ENCODE data around the gene SLC25A53. TPM values are rescaled to one million over a fixed set of nuclear protein-coding genes. Genes with fewer than 3 reads are reported as not detected.
A peak's percentile ranks its signal among the peaks of the same experiment; 100 is the strongest.

SLC25A53 gene
- total RNA-seq, 4 donors from 2014 or later: 23.9 to 28.8 (median 24.8) TPM

- Histone ChIP-seq H3K9me3 (no peaks in the 10 kb centered on the region), H3K4me3 (no peak overlapping the region), H3K36me3 (peaks cover 0 to 22% (median 4%) of the 10 kb centered on the region in 4 donors), H3K27ac (replicated peaks in 1 of 4) (no peak overlapping the region), H3K4me1 (no peaks in the 10 kb centered on the region), H3K27me3 (no peaks in the 10 kb centered on the region)
- intact Hi-C loops (cut with DNase I): no loop called here
- WGBS: 57% methylated on average over 2 of the region's 2 CpGs
- TF ChIP-seq POLR2AphosphoS5 (IDR thresholded peaks at IDR 0.05): no peak
- TF ChIP-seq, protein P1, sequence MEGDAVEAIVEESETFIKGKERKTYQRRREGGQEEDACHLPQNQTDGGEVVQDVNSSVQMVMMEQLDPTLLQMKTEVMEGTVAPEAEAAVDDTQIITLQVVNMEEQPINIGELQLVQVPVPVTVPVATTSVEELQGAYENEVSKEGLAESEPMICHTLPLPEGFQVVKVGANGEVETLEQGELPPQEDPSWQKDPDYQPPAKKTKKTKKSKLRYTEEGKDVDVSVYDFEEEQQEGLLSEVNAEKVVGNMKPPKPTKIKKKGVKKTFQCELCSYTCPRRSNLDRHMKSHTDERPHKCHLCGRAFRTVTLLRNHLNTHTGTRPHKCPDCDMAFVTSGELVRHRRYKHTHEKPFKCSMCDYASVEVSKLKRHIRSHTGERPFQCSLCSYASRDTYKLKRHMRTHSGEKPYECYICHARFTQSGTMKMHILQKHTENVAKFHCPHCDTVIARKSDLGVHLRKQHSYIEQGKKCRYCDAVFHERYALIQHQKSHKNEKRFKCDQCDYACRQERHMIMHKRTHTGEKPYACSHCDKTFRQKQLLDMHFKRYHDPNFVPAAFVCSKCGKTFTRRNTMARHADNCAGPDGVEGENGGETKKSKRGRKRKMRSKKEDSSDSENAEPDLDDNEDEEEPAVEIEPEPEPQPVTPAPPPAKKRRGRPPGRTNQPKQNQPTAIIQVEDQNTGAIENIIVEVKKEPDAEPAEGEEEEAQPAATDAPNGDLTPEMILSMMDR (IDR thresholded peaks at IDR 0.05): no peak
- no peak for TF ChIP-seq POLR2A (IDR thresholded peaks at IDR 0.05; ENCODE audit: low read depth)
- TF ChIP-seq EP300 (IDR thresholded peaks at IDR 0.05): no peak
- no peak for DNase-seq (ENCODE audit: extremely low spot score)
These were observed 30.0 kb downstream of the SLC25A53 start for GRCh38 chrX:104126856-104127255.

DNA sequence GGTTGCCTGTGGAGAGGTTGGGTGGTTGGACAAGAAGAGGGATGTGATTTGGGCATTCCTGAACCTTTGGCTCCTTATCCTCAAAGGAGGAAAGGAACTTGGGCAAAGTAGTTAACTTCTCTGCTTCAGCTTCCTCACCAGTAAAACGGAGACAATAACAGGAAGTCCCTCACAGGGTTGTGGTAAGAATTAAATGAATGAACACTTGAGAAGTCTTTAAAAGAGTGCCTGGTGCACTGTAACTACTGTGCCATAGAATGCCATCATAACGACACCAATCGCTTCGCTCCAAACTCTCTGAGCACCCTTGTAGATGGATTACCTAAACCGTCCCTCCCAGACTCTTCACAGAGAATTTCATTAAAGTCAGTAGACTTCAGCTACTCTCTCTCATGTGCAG, 34.0 kb downstream of the SLC25A53 start:
- no peak overlapping the region for H3K4me3 ChIP-seq
- no peaks in the 10 kb centered on the region for H3K27me3 ChIP-seq
- TF ChIP-seq POLR2A (IDR thresholded peaks at IDR 0.05; ENCODE audit: low read depth) (no peak), POLR2AphosphoS5 (IDR thresholded peaks at IDR 0.05) (no peak), EP300 (IDR thresholded peaks at IDR 0.05) (no peak)
- TF ChIP-seq, protein P1 (IDR thresholded peaks at IDR 0.05): no peak
- no peak for DNase-seq (ENCODE audit: extremely low spot score)
- 77% methylated on average over 5 of the region's 5 CpGs for WGBS
- H3K36me3 ChIP-seq: peaks cover 0 to 7% (median 2%) of the 10 kb centered on the region in 4 donors
- no peaks in the 10 kb centered on the region for H3K9me3 ChIP-seq
- intact Hi-C loops (cut with DNase I): no loop called here
- no peak overlapping the region for H3K27ac ChIP-seq (replicated peaks in 1 of 4)
- H3K4me1 ChIP-seq: no peaks in the 10 kb centered on the region

GRCh38 chrX:104118765-104119164, 38.0 kb downstream of the SLC25A53 start:
- Histone ChIP-seq H3K27me3 (no peaks in the 10 kb centered on the region), H3K27ac (replicated peaks in 1 of 4) (no peak overlapping the region), H3K4me1 (peaks cover 0 to 2% (median 1%) of the 10 kb centered on the region in 4 donors), H3K36me3 (no peaks in the 10 kb centered on the region), H3K4me3 (no peak overlapping the region), H3K9me3 (no peaks in the 10 kb centered on the region)
- TF ChIP-seq, protein P1 (IDR thresholded peaks at IDR 0.05): no peak
- WGBS: 43% methylated on average over 1 of the region's 1 CpG
- intact Hi-C loops (cut with DNase I): no loop called here
- DNase-seq (ENCODE audit: extremely low spot score): no peak

GRCh38 chrX:104117759-104118158, 39.0 kb downstream of the SLC25A53 start:
- no peak overlapping the region for H3K4me3 ChIP-seq
- H3K27ac ChIP-seq (replicated peaks in 1 of 4): no peak overlapping the region
- H3K4me1 ChIP-seq: peaks cover 0 to 11% (median 4%) of the 10 kb centered on the region in 4 donors
- H3K36me3 ChIP-seq: no peaks in the 10 kb centered on the region
- H3K27me3 ChIP-seq: no peaks in the 10 kb centered on the region
- no peak for TF ChIP-seq POLR2A (IDR thresholded peaks at IDR 0.05; ENCODE audit: low read depth)
- TF ChIP-seq EP300 (IDR thresholded peaks at IDR 0.05): no peak
- TF ChIP-seq, protein P1 (IDR thresholded peaks at IDR 0.05): no peak
- TF ChIP-seq POLR2AphosphoS5 (IDR thresholded peaks at IDR 0.05): no peak
- DNase-seq (ENCODE audit: extremely low spot score): no peak
- intact Hi-C loops (cut with DNase I): no loop called here
- no peaks in the 10 kb centered on the region for H3K9me3 ChIP-seq

DNA sequence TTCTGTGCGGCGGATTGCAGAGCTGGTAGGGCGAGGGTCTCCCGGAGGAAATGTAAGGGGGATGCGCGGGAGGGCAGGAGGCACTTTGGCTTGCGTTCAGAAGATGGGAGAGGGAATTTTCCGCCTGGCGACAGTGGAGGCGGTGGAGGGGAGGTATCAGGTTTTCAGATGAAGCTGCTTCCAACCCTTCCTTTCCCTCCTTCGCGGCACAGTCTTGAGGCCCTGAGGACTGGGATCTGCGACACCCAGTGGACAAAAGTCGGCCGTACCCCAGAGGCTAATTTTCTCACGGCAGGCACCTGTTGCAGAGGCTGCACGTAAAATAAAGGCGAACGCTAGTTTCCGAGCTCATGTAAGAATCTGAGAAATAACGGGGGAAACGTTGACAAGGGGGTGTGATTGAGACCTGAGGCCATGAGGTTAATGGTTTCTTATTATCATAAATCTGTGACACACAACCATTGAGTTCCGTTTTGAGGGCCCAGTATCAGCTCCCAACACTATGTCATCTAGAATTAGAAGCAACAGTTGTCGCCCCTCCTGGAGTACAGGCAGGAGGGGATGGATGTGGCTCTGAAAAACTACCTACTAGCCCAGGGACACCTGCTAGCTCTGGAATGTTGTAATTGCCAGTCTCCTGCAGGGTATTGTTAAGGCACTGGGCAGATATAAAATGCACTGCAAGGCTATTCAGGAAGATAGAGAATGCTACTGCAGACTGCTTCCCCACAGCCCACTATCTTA, 43.4 kb downstream of the SLC25A53 start:
- intact Hi-C loops (cut with DNase I): no loop called here
- DNase-seq (ENCODE audit: extremely low spot score): no peak
- no peaks in the 10 kb centered on the region for H3K36me3 ChIP-seq
- TF ChIP-seq POLR2A (IDR thresholded peaks at IDR 0.05; ENCODE audit: low read depth) (no peak), POLR2AphosphoS5 (IDR thresholded peaks at IDR 0.05) (no peak), EP300 (IDR thresholded peaks at IDR 0.05) (no peak)
- TF ChIP-seq, protein P1 (IDR thresholded peaks at IDR 0.05): peak; percentile 27 to 54 (median 42)
- 21% methylated on average over 24 of the region's 24 CpGs for WGBS
- H3K27me3 ChIP-seq: no peaks in the 10 kb centered on the region
- H3K27ac ChIP-seq (replicated peaks in 1 of 4): peak overlapping the region; percentile 75 to 86 (median 81)
- peaks cover 0 to 14% (median 5%) of the 10 kb centered on the region in 4 donors for H3K4me1 ChIP-seq
- H3K9me3 ChIP-seq: no peaks in the 10 kb centered on the region
- H3K4me3 ChIP-seq: peak overlapping the region; percentile 59 to 71 (median 62)
